Fibroblast of lung (primary cell): ENCODE results near the gene FGGY. TPM values are rescaled to one million over a fixed set of nuclear protein-coding genes. Genes with fewer than 3 reads are reported as not detected.
A peak's percentile ranks its signal among the peaks of the same experiment; 100 is the strongest.

ENCODE experiments used
- DNase-seq, 2 donors: peaks; one replicate each; pipeline versions ENCODE4 v3.0.0 to v3.0.0-alpha.2; 2010; ENCODE audit warnings: low read depth in 2 of 2
- H2AFZ ChIP-seq: 2 replicates; pipeline ENCODE4 v1.5.1; 2012; ENCODE audit warnings: low read length, control low read depth, inconsistent platforms
- H3K27ac ChIP-seq: 2 replicates; pipeline ENCODE4 v1.5.1; 2011; ENCODE audit warnings: low read length, control low read depth; ENCODE audit not compliant: insufficient read depth
- H3K27me3 ChIP-seq: 2 replicates; pipeline ENCODE4 v1.5.1; 2011; ENCODE audit warnings: mild to moderate bottlenecking, low read length; ENCODE audit not compliant: control insufficient read depth, insufficient read depth
- H3K36me3 ChIP-seq: 2 replicates; pipeline ENCODE4 v1.5.1; 2011; ENCODE audit warnings: low read length; ENCODE audit not compliant: control insufficient read depth, insufficient read depth
- H3K4me1 ChIP-seq: 2 replicates; pipeline ENCODE4 v1.5.1; 2011; ENCODE audit warnings: low read length; ENCODE audit not compliant: control insufficient read depth, insufficient read depth; ENCODE audit errors: extremely low read depth
- H3K4me2 ChIP-seq: 2 replicates; pipeline ENCODE4 v1.5.1; 2011; ENCODE audit warnings: low read length, control low read depth; ENCODE audit not compliant: insufficient read depth; ENCODE audit errors: extremely low read depth
- H3K4me3 ChIP-seq, 4 experiments: fragments of 200-600 bp in 1 of 4; sonication (generic) in 1 of 4; replicated peaks in 1 of 4; 2 replicates each; pipeline ENCODE4 v1.5.1; 2011 to 2016; ENCODE audit warnings: low read length in 4 of 4, low read depth in 3 of 4, mild to moderate bottlenecking in 3 of 4, control low read depth in 2 of 4, inconsistent platforms in 1 of 4, mixed read lengths in 1 of 4; ENCODE audit not compliant: insufficient read depth in 1 of 4; ENCODE audit errors: control extremely low read depth in 1 of 4
- H3K79me2 ChIP-seq: 2 replicates; pipeline ENCODE4 v1.5.1; 2012; ENCODE audit warnings: mild to moderate bottlenecking, low read length, inconsistent platforms; ENCODE audit not compliant: control insufficient read depth, insufficient read depth
- H3K9ac ChIP-seq: 2 replicates; pipeline ENCODE4 v1.5.1; 2011; ENCODE audit warnings: mild to moderate bottlenecking, low read length, control low read depth; ENCODE audit not compliant: insufficient read depth
- H3K9me3 ChIP-seq: 2 replicates; pipeline ENCODE4 v1.5.1; 2012; ENCODE audit warnings: low read depth, low read length; ENCODE audit not compliant: control insufficient read depth, insufficient read depth
- H4K20me1 ChIP-seq: 2 replicates; pipeline ENCODE4 v1.5.1; 2011; ENCODE audit warnings: low read length; ENCODE audit not compliant: control insufficient read depth, insufficient read depth; ENCODE audit errors: extremely low read depth
- CTCF ChIP-seq, 2 donors: IDR thresholded peaks in 1 of 2; conservative IDR thresholded peaks in 1 of 2; 1 replicate in 1 of 2; 2 replicates in 1 of 2; pipeline ENCODE4 v1.5.1; 2011 to 2012; ENCODE audit warnings: low read length in 2 of 2, control low read depth in 1 of 2, inconsistent platforms in 1 of 2, low read depth in 1 of 2, mild to moderate bottlenecking in 1 of 2
- EZH2 ChIP-seq: IDR thresholded peaks from 2 replicates; pipeline ENCODE4 v1.5.1; 2012; ENCODE audit warnings: low read length, control low read depth, mild to moderate bottlenecking; ENCODE audit errors: missing control alignments
- polyA plus RNA-seq, 2 donors: library from polyadenylated mRNA; depleted of rRNA in 1 of 2; stranded (reverse) in 1 of 2; unstranded in 1 of 2; fragments of >200 nt; gene quantifications; 2 replicates each; pipeline ENCODE4 v1.2.1, GENCODE V29; 2011 to 2012; ENCODE audit warnings: missing spikeins in 1 of 2
- total RNA-seq: library from RNA; depleted of rRNA; stranded (reverse); fragments of >200 nt; gene quantifications from 2 replicates; pipeline ENCODE4 v1.2.1, GENCODE V29; 2014

FGGY gene
- total and polyA plus RNA-seq, 2 donors (not counting 1 experiment from before 2014, with no cell fraction given): 9.5 to 32.4 TPM

GRCh38 chr1:59282951-59283350, 13.9 kb upstream of the FGGY start:
- Histone ChIP-seq H4K20me1 (no peaks in the 10 kb centered on the region), H2AFZ (no peak overlapping the region), H3K27me3 (no peaks in the 10 kb centered on the region), H3K4me2 (no peak overlapping the region), H3K79me2 (no peaks in the 10 kb centered on the region), H3K36me3 (no peaks in the 10 kb centered on the region), H3K9me3 (no peaks in the 10 kb centered on the region), H3K9ac (no peak overlapping the region), H3K27ac (no peak overlapping the region), H3K4me3 (no peak overlapping the region), H3K4me1 (no peaks in the 10 kb centered on the region)
- TF ChIP-seq CTCF (conservative IDR thresholded peaks at IDR 0.05 in 1 of 2, IDR thresholded peaks at IDR 0.05 in 1 of 2; ENCODE audit: low read depth in 1 of 2, low read length in 2 of 2) (no peak), EZH2 (no peak)
- no peak for DNase-seq

- no peaks in the 10 kb centered on the region for H4K20me1 ChIP-seq
- no peaks in the 10 kb centered on the region for H3K27me3 ChIP-seq
- DNase-seq: peak in 1 of 2 donors; percentile 20
- H3K27ac ChIP-seq: no peak overlapping the region
- no peak overlapping the region for H3K4me3 ChIP-seq
- H3K4me1 ChIP-seq: no peaks in the 10 kb centered on the region
- H2AFZ ChIP-seq: no peak overlapping the region
- H3K4me2 ChIP-seq: no peak overlapping the region
- H3K36me3 ChIP-seq: no peaks in the 10 kb centered on the region
- no peaks in the 10 kb centered on the region for H3K9me3 ChIP-seq
- no peak overlapping the region for H3K9ac ChIP-seq
- TF ChIP-seq CTCF (conservative IDR thresholded peaks at IDR 0.05 in 1 of 2, IDR thresholded peaks at IDR 0.05 in 1 of 2; ENCODE audit: low read depth in 1 of 2, low read length in 2 of 2) (no peak), EZH2 (no peak)
- H3K79me2 ChIP-seq: no peaks in the 10 kb centered on the region
Measured at GRCh38 chr1:59285691-59286090, 11.2 kb upstream of the FGGY start.

- Histone ChIP-seq H3K79me2 (no peaks in the 10 kb centered on the region), H3K27me3 (no peaks in the 10 kb centered on the region), H3K36me3 (no peaks in the 10 kb centered on the region), H3K9ac (no peak overlapping the region), H3K9me3 (no peaks in the 10 kb centered on the region), H3K4me3 (no peak overlapping the region), H3K27ac (no peak overlapping the region), H3K4me1 (peaks cover 2% of the 10 kb centered on the region), H3K4me2 (no peak overlapping the region), H2AFZ (no peak overlapping the region), H4K20me1 (no peaks in the 10 kb centered on the region)
- no peak for TF ChIP-seq CTCF (conservative IDR thresholded peaks at IDR 0.05 in 1 of 2, IDR thresholded peaks at IDR 0.05 in 1 of 2; ENCODE audit: low read depth in 1 of 2, low read length in 2 of 2)
- TF ChIP-seq EZH2: no peak
- DNase-seq: no peak
Measured at GRCh38 chr1:59288046-59288445, 8.8 kb upstream of the FGGY start.
